Measurements from ENCODE around the gene MMP20.
A peak's percentile ranks its signal among the peaks of the same experiment; 100 is the strongest.

Gene MMP20

GRCh38 chr11:102604875-102605274 is 20.3 kb downstream of the MMP20 start:
- H3K36me3 Mint-ChIP-seq (ENCODE audit: low read depth): no peaks in the 10 kb centered on the region
- no peak overlapping the region for H3K4me3 Mint-ChIP-seq
- H3K27me3 Mint-ChIP-seq (ENCODE audit: low read depth): no peaks in the 10 kb centered on the region

GRCh38 chr11:102604011-102604410 is 21.1 kb downstream of the MMP20 start:
- no peak overlapping the region for H3K4me3 Mint-ChIP-seq
- no peak for TF ChIP-seq CTCF (IDR thresholded peaks at IDR 0.05; ENCODE audit: unreplicated experiment in 3 of 3)
- H3K4me1 Mint-ChIP-seq: peaks cover 5% of the 10 kb centered on the region
- H3K27ac Mint-ChIP-seq: no peak overlapping the region
- no peaks in the 10 kb centered on the region for H3K36me3 Mint-ChIP-seq (ENCODE audit: low read depth)
- no peaks in the 10 kb centered on the region for H3K27me3 Mint-ChIP-seq (ENCODE audit: low read depth)
- no peaks in the 10 kb centered on the region for H3K9me3 Mint-ChIP-seq

More at GRCh38 chr11:102604875-102605274, 20.3 kb downstream of the MMP20 start:
- Mint-ChIP-seq H3K27ac (no peak overlapping the region), H3K9me3 (no peaks in the 10 kb centered on the region), H3K4me1 (peaks cover 5% of the 10 kb centered on the region)
- TF ChIP-seq CTCF (IDR thresholded peaks at IDR 0.05; ENCODE audit: unreplicated experiment in 3 of 3): no peak

GRCh38 chr11:102603576-102603975 is 21.6 kb downstream of the MMP20 start:
- TF ChIP-seq CTCF (IDR thresholded peaks at IDR 0.05; ENCODE audit: unreplicated experiment in 3 of 3): no peak

GRCh38 chr11:102603091-102603490 is 22.0 kb downstream of the MMP20 start:
- no peaks in the 10 kb centered on the region for H3K9me3 Mint-ChIP-seq
- no peak overlapping the region for H3K4me3 Mint-ChIP-seq
- no peaks in the 10 kb centered on the region for H3K27me3 Mint-ChIP-seq (ENCODE audit: low read depth)
- no peaks in the 10 kb centered on the region for H3K36me3 Mint-ChIP-seq (ENCODE audit: low read depth)
- peak overlapping the region; percentile 11 to 39 (median 26) for H3K27ac Mint-ChIP-seq
- peaks cover 5% of the 10 kb centered on the region for H3K4me1 Mint-ChIP-seq
- TF ChIP-seq CTCF (IDR thresholded peaks at IDR 0.05; ENCODE audit: unreplicated experiment in 3 of 3): no peak

More at GRCh38 chr11:102603576-102603975, 21.6 kb downstream of the MMP20 start:
- no peak overlapping the region for H3K4me3 Mint-ChIP-seq
- H3K4me1 Mint-ChIP-seq: peaks cover 5% of the 10 kb centered on the region
- no peaks in the 10 kb centered on the region for H3K36me3 Mint-ChIP-seq (ENCODE audit: low read depth)
- H3K27me3 Mint-ChIP-seq (ENCODE audit: low read depth): no peaks in the 10 kb centered on the region
- peak overlapping the region in 1 of 3 experiments; percentile 39 for H3K27ac Mint-ChIP-seq
- no peaks in the 10 kb centered on the region for H3K9me3 Mint-ChIP-seq

- no peak for TF ChIP-seq CTCF (IDR thresholded peaks at IDR 0.05; ENCODE audit: unreplicated experiment in 3 of 3)
- Mint-ChIP-seq H3K27ac (peak overlapping the region in 2 of 3 experiments; percentile 72 to 93), H3K4me3 (no peak overlapping the region), H3K4me1 (peaks cover 5% of the 10 kb centered on the region), H3K27me3 (ENCODE audit: low read depth) (no peaks in the 10 kb centered on the region), H3K36me3 (ENCODE audit: low read depth) (no peaks in the 10 kb centered on the region), H3K9me3 (no peaks in the 10 kb centered on the region)
Observed at GRCh38 chr11:102600666-102601065, 24.5 kb downstream of the MMP20 start.

- Mint-ChIP-seq H3K9me3 (no peaks in the 10 kb centered on the region), H3K4me3 (no peak overlapping the region), H3K36me3 (ENCODE audit: low read depth) (no peaks in the 10 kb centered on the region), H3K27me3 (ENCODE audit: low read depth) (peaks cover 2% of the 10 kb centered on the region), H3K27ac (peak overlapping the region; percentile 87 to 93 (median 91)), H3K4me1 (peaks cover 5% of the 10 kb centered on the region)
- no peak for TF ChIP-seq CTCF (IDR thresholded peaks at IDR 0.05; ENCODE audit: unreplicated experiment in 3 of 3)
Observed at GRCh38 chr11:102599642-102600261, 25.4 kb downstream of the MMP20 start.

All from nephron (organoid).